Activated CD4-positive, alpha-beta T cell treated with anti-CD3 and anti-CD28 coated beads for 36 hours (primary cell): Measurements from ENCODE around the gene IFNAR2. TPM values are rescaled to one million over a fixed set of nuclear protein-coding genes. Genes with fewer than 3 reads are reported as not detected.
"Not testable (repeated sequence)": the region's sequence is repeated elsewhere in the genome, so short reads cannot be mapped to it uniquely, and the experiment has no call there.

Experiments used
- ATAC-seq: fragments of 200-7000 bp; cut with Tn5 transposase; one replicate; pipeline ENCODE4 v1.10.0; 2021; ENCODE audit warnings: mild to moderate bottlenecking, moderate library complexity
- CTCF ChIA-PET: fragments of 350-600 bp; sonication (Branson Sonifier 250); formaldehyde crosslinking; loops from one replicate; lab custom pipeline; 2021; ENCODE audit warnings: antibody characterized with exemption; lab: Charles Lee
- POLR2A ChIA-PET: fragments of 350-600 bp; sonication (Branson Sonifier 250); formaldehyde crosslinking; loops from one replicate; lab custom pipeline; 2021; ENCODE audit warnings: antibody characterized with exemption, inconsistent platforms; lab: Charles Lee
- DNase-seq: peaks from one replicate; pipeline ENCODE4 v3.0.0-alpha.2; 2020
- H3K27ac Mint-ChIP-seq: one replicate; pipeline ENCODE4 v1.8.0; 2021; ENCODE audit warnings: mixed read lengths
- H3K27me3 Mint-ChIP-seq: one replicate; pipeline ENCODE4 v1.8.0; 2021; ENCODE audit warnings: mixed read lengths
- H3K36me3 Mint-ChIP-seq: one replicate; pipeline ENCODE4 v1.8.0; 2021; ENCODE audit warnings: low read depth, mixed read lengths
- H3K4me1 Mint-ChIP-seq: one replicate; pipeline ENCODE4 v1.8.0; 2021; ENCODE audit warnings: mixed read lengths
- H3K4me3 Mint-ChIP-seq: one replicate; pipeline ENCODE4 v1.8.0; 2021; ENCODE audit warnings: mild to moderate bottlenecking, moderate library complexity, mixed read lengths
- H3K9me3 Mint-ChIP-seq: one replicate; pipeline ENCODE4 v1.8.0; 2021; ENCODE audit warnings: low read depth, mixed read lengths
- intact Hi-C, 2 experiments: fragments of 100-400 bp; cut with DNase I in 1 of 2; cut with micrococcal nuclease in 1 of 2; formaldehyde crosslinking; loops; one replicate each; pipeline versions ENCODE4 v1.14.2 to v1.15.1; 2022 to 2024; cut with DNase I, micrococcal nuclease
- total RNA-seq, 2 experiments: library from RNA; stranded (reverse); gene quantifications; one replicate each; pipeline ENCODE4 v1.2.3, GENCODE V29; 2021

IFNAR2 gene
- total RNA-seq, 2 experiments from 2014 or later: 26.6 to 29.8 TPM

- no peak for ATAC-seq
- Mint-ChIP-seq H3K9me3 (peaks cover 3% of the 10 kb centered on the region), H3K4me3 (no peak overlapping the region), H3K27me3 (no peaks in the 10 kb centered on the region), H3K27ac (no peak overlapping the region), H3K36me3 (no peaks in the 10 kb centered on the region), H3K4me1 (peaks cover 67% of the 10 kb centered on the region)
- intact Hi-C loops: no loop called here
- CTCF ChIA-PET: interaction anchor here (0.9 to 1.5 kb wide), 2 partner anchors 17 to 117 kb away, joined by 4 to 6 read pairs; no protein-coding TSS in a partner anchor
- DNase-seq: no peak
- POLR2A ChIA-PET: no interaction called here
Observed at GRCh38 chr21:33214056-33214455, 15.7 kb upstream of the IFNAR2 start.

DNA sequence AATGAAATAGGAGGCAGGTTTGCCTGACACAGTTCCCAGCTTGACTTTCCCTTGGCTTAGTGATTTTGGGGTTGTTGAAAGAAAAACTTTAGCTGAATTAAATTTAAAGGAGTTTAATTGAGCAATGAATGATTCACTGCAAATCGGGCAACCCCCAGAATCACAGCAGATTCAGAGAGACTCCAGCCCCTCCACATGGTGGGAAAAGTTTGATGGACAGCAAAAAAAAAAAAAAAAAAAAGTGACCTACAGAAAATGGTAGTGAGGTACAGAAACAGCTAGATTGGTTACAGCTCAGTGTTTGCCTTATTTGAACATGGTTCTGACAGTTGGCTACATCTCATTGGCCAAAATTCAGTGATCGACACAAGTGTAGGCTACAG lies 12.6 kb upstream of the IFNAR2 start:
- no peak overlapping the region for H3K27ac Mint-ChIP-seq
- ChIA-PET POLR2A (interaction anchor here (0.8 kb wide), 1 partner anchor 217 kb away, joined by 4 read pairs; no protein-coding TSS in a partner anchor), CTCF (no interaction called here)
- no peak overlapping the region for H3K4me3 Mint-ChIP-seq
- no peak for DNase-seq
- H3K36me3 Mint-ChIP-seq: no peaks in the 10 kb centered on the region
- H3K4me1 Mint-ChIP-seq: peaks cover 65% of the 10 kb centered on the region
- no peaks in the 10 kb centered on the region for H3K27me3 Mint-ChIP-seq
- ATAC-seq: no peak
- intact Hi-C loops: no loop called here
- peaks cover 3% of the 10 kb centered on the region for H3K9me3 Mint-ChIP-seq

DNA sequence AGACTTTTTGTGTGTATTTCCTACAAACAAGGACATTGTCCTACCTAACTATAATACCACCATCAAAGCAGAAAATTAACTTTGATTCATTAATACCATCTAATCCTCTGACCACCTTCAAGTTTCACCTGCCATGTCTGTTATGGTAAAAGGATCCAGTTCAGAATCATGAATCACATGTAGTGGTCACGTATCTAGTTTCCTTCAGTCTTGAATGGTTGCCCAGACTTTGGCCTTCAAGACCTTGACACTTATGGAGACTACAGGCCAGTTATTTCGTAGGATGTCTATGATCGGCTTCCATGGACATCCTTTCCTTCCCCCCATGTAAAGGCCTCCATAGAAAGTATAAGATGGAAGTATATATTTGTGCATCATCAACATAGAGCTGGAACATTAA lies 10.4 kb upstream of the IFNAR2 start:
- no peak for DNase-seq
- H3K27ac Mint-ChIP-seq: peak overlapping the region; percentile 34
- ChIA-PET POLR2A (no interaction called here), CTCF (interaction anchor here (0.6 to 1.0 kb wide), 2 partner anchors 100 to 130 kb away, joined by 3 read pairs; no protein-coding TSS in a partner anchor)
- no peak for ATAC-seq
- no peaks in the 10 kb centered on the region for H3K36me3 Mint-ChIP-seq
- no peaks in the 10 kb centered on the region for H3K27me3 Mint-ChIP-seq
- peaks cover 45% of the 10 kb centered on the region for H3K4me1 Mint-ChIP-seq
- intact Hi-C loops: no loop called here
- no peak overlapping the region for H3K4me3 Mint-ChIP-seq
- H3K9me3 Mint-ChIP-seq: peaks cover 3% of the 10 kb centered on the region

- Mint-ChIP-seq H3K27me3 (no peaks in the 10 kb centered on the region), H3K9me3 (peaks cover 3% of the 10 kb centered on the region), H3K4me1 (peaks cover 41% of the 10 kb centered on the region), H3K36me3 (no peaks in the 10 kb centered on the region), H3K4me3 (no peak overlapping the region), H3K27ac (no peak overlapping the region)
- CTCF ChIA-PET: interaction anchor here (0.6 kb wide), 1 partner anchor 130 kb away, joined by 3 read pairs; no protein-coding TSS in a partner anchor
- DNase-seq (no peak), ATAC-seq (no peak)
- POLR2A ChIA-PET: no interaction called here
- intact Hi-C loops: no loop called here
Observed at GRCh38 chr21:33219954-33220353, 9.8 kb upstream of the IFNAR2 start.

DNA sequence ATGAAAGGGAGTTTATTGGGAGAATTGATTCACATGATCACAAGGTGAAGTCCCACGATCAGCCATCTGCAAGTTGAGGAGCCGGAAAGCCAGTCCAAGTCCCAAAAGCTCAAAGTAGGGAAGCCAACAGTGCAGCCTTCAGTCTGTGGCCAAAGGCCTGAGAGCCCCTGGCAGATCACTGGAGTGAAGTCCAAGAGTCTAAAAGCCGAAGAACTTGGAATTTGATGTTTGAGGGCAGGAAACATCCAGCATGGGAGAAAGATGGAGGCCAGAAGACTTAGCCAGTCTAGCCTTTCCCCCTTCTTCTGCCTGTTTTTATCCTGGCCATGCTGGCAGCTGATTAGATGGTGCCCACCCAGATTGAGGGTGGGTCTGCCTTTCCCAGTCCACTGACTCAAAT lies 4.4 kb upstream of the IFNAR2 start:
- POLR2A ChIA-PET, DNase-seq, H3K4me3 Mint-ChIP-seq, H3K27ac Mint-ChIP-seq, H3K27me3 Mint-ChIP-seq, H3K9me3 Mint-ChIP-seq, H3K36me3 Mint-ChIP-seq, ATAC-seq: not testable (repeated sequence)
- intact Hi-C loops: loop anchor here in 1 of 2 experiments (5.0 kb wide), 1 partner anchor 317 kb away; the partner anchor contains the start of genes GART and SON
- H3K4me1 Mint-ChIP-seq: peaks cover 23% of the 10 kb centered on the region
- CTCF ChIA-PET: interaction anchor here (0.6 kb wide), 1 partner anchor 121 kb away, joined by 3 read pairs; no protein-coding TSS in a partner anchor

DNA sequence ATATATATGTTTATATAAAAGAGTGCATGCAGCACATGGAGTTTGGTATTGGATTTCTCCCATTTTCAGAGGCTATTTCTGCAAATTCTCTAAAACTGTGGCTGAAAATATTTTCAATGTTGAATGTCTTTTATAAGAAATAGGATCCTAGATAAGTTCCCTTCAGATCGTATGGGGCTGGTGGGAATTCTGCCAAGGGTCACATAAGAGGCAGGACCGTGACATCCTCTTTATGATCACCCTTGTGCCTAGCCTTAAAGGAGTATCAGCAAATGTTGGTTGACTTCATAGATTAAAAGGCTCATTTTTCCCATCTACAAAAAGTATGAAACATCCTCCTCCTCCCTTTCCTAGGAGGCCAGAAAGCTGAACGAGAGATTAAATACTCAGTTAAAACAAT lies 1.3 kb upstream of the IFNAR2 start:
- ChIA-PET POLR2A (interaction anchor here (0.7 to 0.9 kb wide), 2 partner anchors 13 to 97 kb away, joined by 4 to 6 read pairs; partner anchors contain the start of gene IFNAR1), CTCF (interaction anchor here (0.6 to 2.0 kb wide), 5 partner anchors 26 to 160 kb away, joined by 3 to 9 read pairs (median 7); no protein-coding TSS in a partner anchor)

DNA sequence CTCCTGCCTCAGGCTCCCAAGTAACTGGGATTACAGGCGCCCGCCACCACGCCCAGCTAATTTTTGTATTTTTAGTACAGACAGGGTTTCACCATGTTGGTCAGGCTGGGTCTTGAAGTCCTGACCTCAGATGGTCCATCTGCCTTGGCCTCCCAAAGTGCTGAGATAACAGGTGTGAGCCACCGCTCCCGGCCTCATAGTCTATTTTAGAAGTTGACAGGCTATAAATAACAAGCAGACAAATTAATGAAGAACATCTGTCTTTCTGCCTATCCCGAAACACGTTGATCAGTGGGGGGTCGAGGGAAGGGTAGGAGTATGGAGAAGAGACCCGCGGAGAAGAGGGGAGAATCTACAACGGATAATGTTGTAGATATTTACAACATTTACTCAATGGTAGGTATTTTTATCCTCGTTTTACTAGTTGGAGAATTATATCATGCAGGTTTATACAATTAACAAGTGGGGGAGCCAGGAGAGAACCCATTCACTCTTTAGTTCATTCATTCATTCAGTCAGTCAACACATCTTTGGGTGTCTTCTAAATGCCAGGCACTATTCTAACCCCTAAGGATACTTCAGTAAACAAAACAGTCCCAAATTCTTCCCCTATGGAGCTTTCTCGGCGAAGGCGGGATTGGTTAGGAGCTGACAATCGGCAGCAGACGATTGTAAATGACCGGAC lies 497 bp upstream of the IFNAR2 start:
- Mint-ChIP-seq H3K36me3 (peaks cover 11% of the 10 kb centered on the region), H3K9me3 (no peaks in the 10 kb centered on the region), H3K4me1 (peaks cover 48% of the 10 kb centered on the region), H3K4me3 (peak overlapping the region; percentile 84), H3K27me3 (no peaks in the 10 kb centered on the region), H3K27ac (peak overlapping the region; percentile 79)
- ChIA-PET CTCF (interaction anchor here (0.6 to 2.0 kb wide), 4 partner anchors 11 to 161 kb away, joined by 3 to 8 read pairs (median 3); no protein-coding TSS in a partner anchor), POLR2A (interaction anchor here (0.6 kb wide), 1 partner anchor 834 kb away, joined by 3 read pairs; no protein-coding TSS in a partner anchor)
- ATAC-seq (no peak), DNase-seq (no peak)
- intact Hi-C loops: loop anchor here (1.0 to 5.0 kb wide), 2 partner anchors 24 to 313 kb away; partner anchors contain the start of genes GART (in 1 of the 2) and SON (in 1 of the 2)

More for the DNA sequence above, 1.3 kb upstream of the IFNAR2 start:
- Mint-ChIP-seq H3K27ac (no peak overlapping the region), H3K4me1 (peaks cover 42% of the 10 kb centered on the region), H3K36me3 (peaks cover 11% of the 10 kb centered on the region), H3K4me3 (no peak overlapping the region), H3K27me3 (no peaks in the 10 kb centered on the region), H3K9me3 (no peaks in the 10 kb centered on the region)
- DNase-seq: no peak
- no peak for ATAC-seq
- intact Hi-C loops: loop anchor here in 1 of 2 experiments (5.0 kb wide), 1 partner anchor 314 kb away; the partner anchor contains the start of genes GART and SON

DNA sequence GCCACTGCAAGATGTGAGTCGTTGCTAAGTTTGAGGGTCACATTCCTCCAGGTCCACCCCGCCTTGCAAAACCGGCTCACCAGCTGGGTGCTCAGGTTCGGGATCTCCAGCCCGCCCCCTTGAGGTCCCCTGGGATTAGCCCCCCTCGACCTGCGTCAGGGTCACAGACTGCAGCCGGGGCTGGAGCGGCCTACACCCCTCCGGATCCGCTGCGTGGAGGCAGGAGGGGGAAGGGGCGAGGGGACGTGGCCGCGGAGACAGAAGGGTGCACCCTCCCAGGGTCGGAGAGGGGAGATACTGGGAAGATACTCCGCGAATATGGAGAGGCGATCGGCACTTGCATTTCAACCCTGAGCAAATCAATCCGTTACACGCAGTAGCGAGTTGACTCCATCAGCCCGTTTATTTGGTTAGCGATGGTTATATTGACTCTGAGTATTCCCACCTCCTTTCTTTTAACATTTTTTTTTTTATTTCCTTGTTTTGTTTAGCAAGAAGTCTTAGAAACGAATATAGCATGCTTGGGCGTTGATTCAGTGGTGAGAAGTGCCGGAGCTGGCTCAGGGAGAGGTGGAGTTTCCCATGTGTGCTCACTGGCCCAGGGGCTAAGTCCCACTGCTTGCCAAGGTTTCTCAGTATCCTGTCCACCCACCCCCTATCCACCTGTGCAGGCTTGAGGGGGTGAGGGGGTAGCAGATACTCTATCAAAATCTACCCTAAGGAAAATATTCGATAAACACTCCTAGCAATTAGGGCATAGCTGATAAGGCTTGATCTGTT lies 997 bp downstream of the IFNAR2 start:
- CTCF ChIA-PET: interaction anchor here (0.6 to 1.5 kb wide), 3 partner anchors 9 to 149 kb away, joined by 3 read pairs; no protein-coding TSS in a partner anchor
- DNase-seq (peak; percentile 57), ATAC-seq (peak; percentile 14)
- Mint-ChIP-seq H3K9me3 (no peaks in the 10 kb centered on the region), H3K4me1 (peaks cover 60% of the 10 kb centered on the region), H3K36me3 (peaks cover 16% of the 10 kb centered on the region), H3K27me3 (no peaks in the 10 kb centered on the region), H3K27ac (peak overlapping the region; percentile 91), H3K4me3 (peak overlapping the region; percentile 84)
- POLR2A ChIA-PET: interaction anchor here (0.5 to 1.6 kb wide), 2 partner anchors 15 to 36 kb away, joined by 3 to 4 read pairs; partner anchors contain the start of gene IL10RB
- intact Hi-C loops: loop anchor here (1.0 to 10.0 kb wide), 13 partner anchors 8 to 714 kb away; partner anchors contain the start of genes IFNAR1 (in 2 of the 2), IL10RB (in 2 of the 2), CRYZL1 (in 1 of the 2) and DONSON (in 1 of the 2)

DNA sequence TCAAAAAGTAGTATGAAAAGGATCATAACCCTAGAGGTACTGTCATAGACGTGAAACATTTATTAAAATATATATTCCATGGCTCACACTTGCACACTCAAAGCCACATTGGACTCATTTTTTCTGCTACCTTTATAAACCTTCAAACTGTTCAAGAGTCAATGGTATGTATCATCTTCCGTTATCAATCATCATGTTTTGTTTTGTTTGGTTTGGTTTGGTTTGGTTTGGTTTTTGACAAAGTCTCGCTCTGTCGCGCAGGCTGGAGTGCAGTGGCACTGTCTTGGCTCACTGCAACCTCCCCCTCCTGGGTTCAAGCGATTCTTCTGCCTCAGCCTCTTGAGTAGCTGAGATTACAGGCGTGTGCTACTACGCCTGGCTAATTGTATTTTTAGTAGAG lies 1.8 kb downstream of the IFNAR2 start:
- peak; percentile 82 for DNase-seq
- H3K4me1 Mint-ChIP-seq: peaks cover 67% of the 10 kb centered on the region
- no peaks in the 10 kb centered on the region for H3K27me3 Mint-ChIP-seq
- CTCF ChIA-PET: interaction anchor here (0.9 to 1.2 kb wide), 3 partner anchors 10 to 31 kb away, joined by 3 to 4 read pairs (median 3); no protein-coding TSS in a partner anchor
- H3K9me3 Mint-ChIP-seq: no peaks in the 10 kb centered on the region
- intact Hi-C loops: loop anchor here (1.0 to 10.0 kb wide), 11 partner anchors 25 to 713 kb away; partner anchors contain the start of genes IFNAR1 (in 2 of the 2), CRYZL1 (in 1 of the 2), DONSON (in 1 of the 2) and GART (in 1 of the 2)
- POLR2A ChIA-PET: interaction anchor here (0.5 to 1.6 kb wide), 2 partner anchors 14 to 35 kb away, joined by 3 to 4 read pairs; partner anchors contain the start of gene IL10RB
- peak overlapping the region; percentile 84 for H3K4me3 Mint-ChIP-seq
- H3K36me3 Mint-ChIP-seq: peaks cover 16% of the 10 kb centered on the region
- H3K27ac Mint-ChIP-seq: peak overlapping the region; percentile 91
- ATAC-seq: peak; percentile 76

GRCh38 chr21:33232291-33233034 lies 2.7 kb downstream of the IFNAR2 start:
- Mint-ChIP-seq H3K9me3 (no peaks in the 10 kb centered on the region), H3K27me3 (no peaks in the 10 kb centered on the region), H3K4me1 (peaks cover 69% of the 10 kb centered on the region), H3K27ac (peak overlapping the region; percentile 88), H3K36me3 (peaks cover 19% of the 10 kb centered on the region), H3K4me3 (peak overlapping the region; percentile 84)
- DNase-seq: no peak
- CTCF ChIA-PET: interaction anchor here (0.5 to 1.2 kb wide), 5 partner anchors 9 to 1397 kb away, joined by 3 to 4 read pairs (median 3); no protein-coding TSS in a partner anchor
- no peak for ATAC-seq
- POLR2A ChIA-PET: interaction anchor here (0.6 to 1.6 kb wide), 2 partner anchors 34 to 92 kb away, joined by 3 to 4 read pairs; partner anchors contain the start of genes IFNAR1 and IL10RB
- intact Hi-C loops: loop anchor here (2.0 to 10.0 kb wide), 5 partner anchors 22 to 712 kb away; partner anchors contain the start of genes CRYZL1 (in 1 of the 2), DONSON (in 1 of the 2), IL10RB (in 1 of the 2) and ITSN1 (in 1 of the 2)
